Measurements from ENCODE around the gene GHRL. TPM values are rescaled to one million over a fixed set of nuclear protein-coding genes. Genes with fewer than 3 reads are reported as not detected.

Gene GHRL
- total and polyA plus RNA-seq, 2 donors (not counting 3 experiments of a cell fraction or from before 2014, with no cell fraction given) = not detected

- Histone ChIP-seq H3K27me3 (ENCODE audit: control insufficient read depth in 2 of 2, insufficient read depth in 2 of 2, low read length in 2 of 2) (no peaks in the 10 kb centered on the region), H3K4me2 (ENCODE audit: insufficient read depth, low read length) (no peak overlapping the region), H3K4me1 (ENCODE audit: control insufficient read depth, extremely low read depth, insufficient read depth, low read length) (peaks cover 53% of the 10 kb centered on the region), H3K79me2 (ENCODE audit: control insufficient read depth, insufficient read depth, low read length) (peaks cover 36% of the 10 kb centered on the region), H3K4me3 (replicated peaks in 1 of 3; ENCODE audit: insufficient read depth in 1 of 3, low read depth in 1 of 3, low read length in 3 of 3) (no peak overlapping the region), H2AFZ (ENCODE audit: low read depth, low read length) (no peak overlapping the region), H3K36me3 (ENCODE audit: control insufficient read depth in 2 of 2, extremely low read depth in 1 of 2, insufficient read depth in 2 of 2, low read length in 2 of 2) (peaks cover 28 to 51% of the 10 kb centered on the region in 2 experiments), H3K9me3 (replicated peaks; ENCODE audit: control insufficient read depth, insufficient read depth, low read length) (no peaks in the 10 kb centered on the region), H3K9me1 (replicated peaks; ENCODE audit: control insufficient read depth, extremely low read depth, insufficient read depth, low read length) (no peaks in the 10 kb centered on the region), H4K20me1 (replicated peaks; ENCODE audit: control insufficient read depth, extremely low read depth, insufficient read depth, low read length) (no peaks in the 10 kb centered on the region), H3K27ac (ENCODE audit: insufficient read depth, low read depth, low read length) (no peak overlapping the region), H3K9ac (replicated peaks; ENCODE audit: extremely low read depth, insufficient read depth, low read length) (no peak overlapping the region)
- POLR2A ChIA-PET = interaction anchor here (0.6 kb wide), 1 partner anchor 17 kb away, joined by 3 read pairs; no protein-coding TSS in a partner anchor
- CTCF ChIA-PET = no interaction called here
- DNase-seq (ENCODE audit: low read depth, low spot score) (no peak), FAIRE-seq (no peak)
- intact Hi-C loops (cut with micrococcal nuclease) = no loop called here
- TF ChIP-seq FOS (IDR thresholded peaks at IDR 0.05; ENCODE audit: borderline replicate concordance, insufficient read depth, low read length) (no peak), CTCF (IDR thresholded peaks at IDR 0.05; ENCODE audit: extremely low read depth in 1 of 2, insufficient read depth in 1 of 2, low read depth in 1 of 2, low read length in 2 of 2) (no peak), POLR2A (IDR thresholded peaks at IDR 0.05; ENCODE audit: low read depth, low read length) (no peak)
- no TSS peak for BruUV-seq (replicated peaks)
- dilution Hi-C loops (cut with MboI; ENCODE audit: extremely low pct_ligation_motif_present, low sequenced_read_pairs) = no loop called here
These were observed 22.4 kb upstream of the GHRL start for GRCh38 chr3:10315101-10315500.

- intact Hi-C loops (cut with micrococcal nuclease) = loop anchor here (5.0 kb wide), 1 partner anchor 66 kb away; the partner anchor contains the start of gene TATDN2
- H3K27ac ChIP-seq (ENCODE audit: insufficient read depth, low read depth, low read length) = no peak overlapping the region
- H4K20me1 ChIP-seq (replicated peaks; ENCODE audit: control insufficient read depth, extremely low read depth, insufficient read depth, low read length) = no peaks in the 10 kb centered on the region
- dilution Hi-C loops (cut with MboI; ENCODE audit: extremely low pct_ligation_motif_present, low sequenced_read_pairs) = no loop called here
- no peaks in the 10 kb centered on the region for H3K27me3 ChIP-seq (ENCODE audit: control insufficient read depth in 2 of 2, insufficient read depth in 2 of 2, low read length in 2 of 2)
- CTCF ChIA-PET = interaction anchor here (0.7 to 1.7 kb wide), 3 partner anchors 9 to 48 kb away, joined by 3 to 5 read pairs (median 3); no protein-coding TSS in a partner anchor
- H3K9ac ChIP-seq (replicated peaks; ENCODE audit: extremely low read depth, insufficient read depth, low read length) = no peak overlapping the region
- no peaks in the 10 kb centered on the region for H3K9me3 ChIP-seq (replicated peaks; ENCODE audit: control insufficient read depth, insufficient read depth, low read length)
- H2AFZ ChIP-seq (ENCODE audit: low read depth, low read length) = no peak overlapping the region
- peak; percentile 38 for DNase-seq (ENCODE audit: low read depth, low spot score)
- no peaks in the 10 kb centered on the region for H3K9me1 ChIP-seq (replicated peaks; ENCODE audit: control insufficient read depth, extremely low read depth, insufficient read depth, low read length)
- POLR2A ChIA-PET = no interaction called here
- H3K79me2 ChIP-seq (ENCODE audit: control insufficient read depth, insufficient read depth, low read length) = peaks cover 15% of the 10 kb centered on the region
- no TSS peak for BruUV-seq (replicated peaks)
- peaks cover 52% of the 10 kb centered on the region for H3K4me1 ChIP-seq (ENCODE audit: control insufficient read depth, extremely low read depth, insufficient read depth, low read length)
- H3K36me3 ChIP-seq (ENCODE audit: control insufficient read depth in 2 of 2, extremely low read depth in 1 of 2, insufficient read depth in 2 of 2, low read length in 2 of 2) = peaks cover 22 to 44% of the 10 kb centered on the region in 2 experiments
- no peak overlapping the region for H3K4me3 ChIP-seq (replicated peaks in 1 of 3; ENCODE audit: insufficient read depth in 1 of 3, low read depth in 1 of 3, low read length in 3 of 3)
- peak overlapping the region; percentile 32 for H3K4me2 ChIP-seq (ENCODE audit: insufficient read depth, low read length)
- TF ChIP-seq CTCF (IDR thresholded peaks at IDR 0.05; ENCODE audit: extremely low read depth in 1 of 2, insufficient read depth in 1 of 2, low read depth in 1 of 2, low read length in 2 of 2) = no peak
- TF ChIP-seq POLR2AphosphoS5 (IDR thresholded peaks at IDR 0.05; ENCODE audit: insufficient read depth, low read depth, low read length) = peak; percentile 29
- TF ChIP-seq FOS (IDR thresholded peaks at IDR 0.05; ENCODE audit: borderline replicate concordance, insufficient read depth, low read length) = peak; percentile 48
- FAIRE-seq = peak; percentile 89
These were observed 20.1 kb upstream of the GHRL start for GRCh38 chr3:10312861-10313260.

Data from endothelial cell of umbilical vein (primary cell).